K562 (cell line): ENCODE measurements around the gene MTO1. TPM values are rescaled to one million over a fixed set of nuclear protein-coding genes. Genes with fewer than 3 reads are reported as not detected.

Source experiments
- ATAC-seq: fragments of 200-7000 bp; cut with Tn5 transposase; 3 replicates; pipeline ENCODE4 v1.9.1; 2020; ENCODE audit warnings: moderate library complexity
- BruUV-seq: library from RNA; stranded (reverse); fragments of 400-500 nt; replicated peaks from 2 replicates; lab custom pipeline; 2021; lab: Mats Ljungman, UMichigan
- CTCF ChIA-PET: fragments of 300-600 bp; formaldehyde crosslinking; extraction: SDS; loops from one replicate; lab custom pipeline; 2021; ENCODE audit warnings: low intra/inter-chr PET ratio; lab: Yijun Ruan, JAX
- POLR2A ChIA-PET: fragments of 300-600, 350-650 bp; sonication (Branson Sonifier 250); formaldehyde crosslinking; extraction: SDS; loops from one replicate; lab custom pipeline; 2021; ENCODE audit warnings: antibody characterized with exemption, inconsistent platforms; lab: Yijun Ruan, JAX
- DNase-seq, 4 experiments: peaks; one replicate each; pipeline versions ENCODE4 v3.0.0 to v3.0.0-alpha.2; 2011 to 2018; ENCODE audit warnings: low spot score in 3 of 4, mixed read lengths in 3 of 4; ENCODE audit errors: extremely low read depth in 1 of 4
- FAIRE-seq: peaks from 2 replicates; lab custom pipeline; 2011; peaks lifted over from hg19 to GRCh38; lab: Jason Lieb, UNC
- H2AFZ ChIP-seq: 2 replicates; pipeline ENCODE4 v1.6.0; 2011; ENCODE audit warnings: low read depth, low read length, control low read depth, inconsistent platforms
- H3K27ac ChIP-seq: fragments of 200-600 bp; 3 replicates; pipeline ENCODE4 v1.8.0; 2011; ENCODE audit warnings: low read depth, mild to moderate bottlenecking, control low read depth, inconsistent platforms, low read length, moderate library complexity, mixed read lengths; ENCODE audit errors: extremely low read depth
- H3K27me3 ChIP-seq, 2 experiments: fragments of 300-600 bp in 1 of 2; 2 replicates in 1 of 2; 3 replicates in 1 of 2; pipeline versions ENCODE4 v1.6.0 to v1.8.0; 2011; ENCODE audit warnings: inconsistent platforms in 2 of 2, low read length in 2 of 2, mild to moderate bottlenecking in 1 of 2, mixed read lengths in 1 of 2, moderate library complexity in 1 of 2; ENCODE audit not compliant: control insufficient read depth in 2 of 2, insufficient read depth in 2 of 2
- H3K36me3 ChIP-seq: fragments of 300-600 bp; 3 replicates; pipeline ENCODE4 v1.8.0; 2011; ENCODE audit warnings: mild to moderate bottlenecking, low read length, inconsistent platforms; ENCODE audit not compliant: control insufficient read depth, insufficient read depth
- H3K4me1 ChIP-seq, 2 experiments: fragments of 200-600 bp in 1 of 2; replicated peaks in 1 of 2; 2 replicates in 1 of 2; 3 replicates in 1 of 2; pipeline versions ENCODE4 v1.5.1 to v1.8.0; 2011; ENCODE audit warnings: inconsistent platforms in 2 of 2, low read length in 2 of 2, mild to moderate bottlenecking in 1 of 2, mixed read lengths in 1 of 2, moderate library complexity in 1 of 2; ENCODE audit not compliant: control insufficient read depth in 2 of 2, insufficient read depth in 2 of 2
- H3K4me2 ChIP-seq: 2 replicates; pipeline ENCODE4 v1.6.1; 2011; ENCODE audit warnings: low read length, control low read depth, inconsistent platforms, mixed read lengths; ENCODE audit not compliant: insufficient read depth
- H3K4me3 ChIP-seq: fragments of 200-600 bp; sonication (generic), shearing (Covaris generic); 2 replicates; pipeline ENCODE4 v1.5.1; 2016; ENCODE audit warnings: control low read depth, inconsistent platforms
- H3K79me2 ChIP-seq: fragments of 200-600 bp; 3 replicates; pipeline ENCODE4 v1.8.0; 2011; ENCODE audit warnings: low read length, inconsistent platforms; ENCODE audit not compliant: control insufficient read depth, insufficient read depth
- H3K9ac ChIP-seq, 2 experiments: 2 replicates each; pipeline versions ENCODE4 v1.6.0 to v1.6.1; 2011; ENCODE audit warnings: low read depth in 2 of 2, low read length in 2 of 2, control low read depth in 1 of 2, inconsistent platforms in 1 of 2, mild to moderate bottlenecking in 1 of 2, mixed read lengths in 1 of 2; ENCODE audit not compliant: insufficient read depth in 1 of 2
- H3K9me1 ChIP-seq: one replicate; pipeline ENCODE4 v1.6.0; 2011; ENCODE audit warnings: inconsistent platforms, mild to moderate bottlenecking, low read length, moderate library complexity; ENCODE audit not compliant: control insufficient read depth, insufficient read depth
- H3K9me3 ChIP-seq: replicated peaks from 2 replicates; pipeline ENCODE4 v1.5.1; 2011; ENCODE audit warnings: low read depth, low read length, inconsistent platforms; ENCODE audit not compliant: control insufficient read depth, insufficient read depth
- H4K20me1 ChIP-seq: replicated peaks from 2 replicates; pipeline ENCODE4 v1.6.1; 2011; ENCODE audit warnings: low read length, inconsistent platforms, mixed read lengths; ENCODE audit not compliant: control insufficient read depth, insufficient read depth
- ARID1B ChIP-seq: fragments of 450-650 bp; IDR thresholded peaks from 2 replicates; pipeline ENCODE4 v1.6.1; 2016; ENCODE audit warnings: antibody characterized with exemption, mild to moderate bottlenecking, inconsistent platforms
- CCAR2 ChIP-seq: fragments of 200-400 bp; formaldehyde crosslinking; IDR thresholded peaks from 2 replicates; pipeline ENCODE4 v1.6.1; 2017; ENCODE audit warnings: mild to moderate bottlenecking, low read depth, low read length
- DACH1 ChIP-seq: fragments of 450-650 bp; IDR thresholded peaks from 2 replicates; pipeline ENCODE4 v1.6.1; 2018; ENCODE audit not compliant: partially characterized antibody
- ERF ChIP-seq: fragments of 450-650 bp; formaldehyde crosslinking; IDR thresholded peaks from 2 replicates; pipeline ENCODE4 v1.4.0; 2020; ENCODE audit warnings: mild to moderate bottlenecking, mixed read lengths
- HOXB6 ChIP-seq: fragments of 250-450 bp; sonication (Bioruptor Pico); IDR thresholded peaks from 2 replicates; pipeline ENCODE4 v1.5.1; 2022; ENCODE audit warnings: mild to moderate bottlenecking, borderline replicate concordance
- IRF2 ChIP-seq: sonication (generic); formaldehyde crosslinking; IDR thresholded peaks from 2 replicates; pipeline ENCODE4 v1.8.1; 2022; ENCODE audit warnings: mild to moderate bottlenecking, missing genetic modification reagents
- L3MBTL2 ChIP-seq: fragments of 450-650 bp; IDR thresholded peaks from 2 replicates; pipeline ENCODE4 v1.6.1; 2016; ENCODE audit warnings: mild to moderate bottlenecking, moderate library complexity
- MAZ ChIP-seq, 2 experiments: fragments of 450-650 bp in 1 of 2; sonication (generic) in 1 of 2; formaldehyde crosslinking; IDR thresholded peaks in 1 of 2; conservative IDR thresholded peaks in 1 of 2; 2 replicates each; pipeline versions ENCODE4 v1.4.0 to v1.5.0; 2020; ENCODE audit warnings: mild to moderate bottlenecking in 1 of 2, missing genetic modification reagents in 1 of 2
- RUNX1 ChIP-seq: sonication (generic); IDR thresholded peaks from 2 replicates; pipeline ENCODE4 v1.6.1; 2016; ENCODE audit warnings: antibody characterized with exemption, low read depth
- ZBTB49 ChIP-seq: sonication (generic); formaldehyde crosslinking; IDR thresholded peaks from 2 replicates; pipeline ENCODE4 v1.8.0; 2022; ENCODE audit warnings: missing genetic modification reagents, mild to moderate bottlenecking, borderline replicate concordance
- ZNF121 ChIP-seq: sonication (generic); formaldehyde crosslinking; conservative IDR thresholded peaks from 2 replicates; pipeline ENCODE4 v1.8.0; 2022; ENCODE audit warnings: missing genetic modification reagents
- ZNF407 ChIP-seq: fragments of 450-650 bp; IDR thresholded peaks from 2 replicates; pipeline ENCODE4 v1.6.1; 2016; ENCODE audit warnings: low read depth
- WGBS: fragments of 100-300 bp; shearing (Covaris generic); methylation state at CpG from one replicate; pipeline ENCODE4 v1.1.6; 2016; ENCODE audit warnings: low coverage, mixed read lengths; ENCODE audit not compliant: insufficient coverage; ENCODE audit errors: missing lambda C conversion rate; 5-methylcytosine and 5-hydroxymethylcytosine counted together
- in situ Hi-C: fragments of 300-500 bp; cut with MboI; formaldehyde crosslinking; loops from 4 replicates; pipeline ENCODE4 v1.15.0; 2018; ENCODE audit warnings: inconsistent platforms, mixed read lengths
- intact Hi-C: fragments of 100-400 bp; cut with micrococcal nuclease; formaldehyde crosslinking; loops from 2 replicates; pipeline ENCODE4 v1.14.2; 2022
- polyA plus RNA-seq, 8 experiments: library from polyadenylated mRNA; depleted of rRNA in 4 of 8; stranded (reverse) in 5 of 8; unstranded in 3 of 8; fragments of >200 nt; fragmentation: Nextera tagmentation in 2 of 8; fragmentation: Illumina TruSeq in 1 of 8; extraction: Ambion mirVana in 2 of 8; extraction: Trizol in 1 of 8; gene quantifications; 2 replicates each; pipeline versions ENCODE4 v1.2.1 to v1.2.3, GENCODE V29; 2011 to 2014; ENCODE audit warnings: inconsistent platforms in 1 of 8, missing spikeins in 1 of 8
- total RNA-seq, 7 experiments: library from RNA; depleted of rRNA in 6 of 7; stranded (reverse); fragments of >200 nt in 6 of 7; fragmentation: Illumina TruSeq in 2 of 7; extraction: Trizol in 2 of 7; gene quantifications; 2 replicates each; pipeline versions ENCODE4 v1.2.1 to v1.2.3, GENCODE V29; 2011 to 2021; ENCODE audit warnings: low replicate concordance in 1 of 7

Gene MTO1
- total and polyA plus RNA-seq, 9 of the 15 experiments (the other 6 are each of a cell fraction or from before 2014, with no cell fraction given) = 33.4 to 62.3 (median 50.6) TPM

GRCh38 chr6:73542891-73543290, 81.4 kb downstream of the MTO1 start:
- no peak for TF ChIP-seq ZNF407
- TF ChIP-seq ZNF121 = no peak
- no peak for TF ChIP-seq HOXB6 (CRISPR knock-in tag)
- TF ChIP-seq CCAR2 = no peak
- no peak for TF ChIP-seq ARID1B
- TF ChIP-seq L3MBTL2 = no peak
- no peak for TF ChIP-seq MAZ (CRISPR knock-in tag; conservative IDR thresholded peaks at IDR 0.05 in 1 of 2, IDR thresholded peaks at IDR 0.05 in 1 of 2)
- TF ChIP-seq RUNX1 = no peak
- no peak for TF ChIP-seq DACH1
- TF ChIP-seq ERF (CRISPR knock-in tag) = no peak
- no peak for TF ChIP-seq ZBTB49 (CRISPR knock-in tag)
- no peak for TF ChIP-seq IRF2

More at GRCh38 chr6:73542891-73543290, 81.4 kb downstream of the MTO1 start:
- H3K4me2 ChIP-seq = no peak overlapping the region
- H2AFZ ChIP-seq = no peak overlapping the region
- in situ Hi-C loops = no loop called here
- H3K36me3 ChIP-seq = no peaks in the 10 kb centered on the region
- DNase-seq (no peak), FAIRE-seq (no peak), ATAC-seq (no peak)
- H3K27ac ChIP-seq = no peak overlapping the region
- WGBS = 37% methylated on average over 5 of the region's 5 CpGs
- no peaks in the 10 kb centered on the region for H3K27me3 ChIP-seq
- H3K9me1 ChIP-seq = no peaks in the 10 kb centered on the region
- ChIA-PET CTCF (no interaction called here), POLR2A (interaction anchor here (0.6 to 4.3 kb wide), 3 partner anchors 9 to 22 kb away, joined by 3 to 29 read pairs (median 3); partner anchors contain the start of gene EEF1A1)
- intact Hi-C loops = no loop called here
- BruUV-seq = no TSS peak
- H3K79me2 ChIP-seq = no peaks in the 10 kb centered on the region
- H3K9ac ChIP-seq = no peak overlapping the region
- H3K4me1 ChIP-seq = no peaks in the 10 kb centered on the region; a peak in 1 of 5 replicates
- H3K4me3 ChIP-seq = no peak overlapping the region
- H3K9me3 ChIP-seq = no peaks in the 10 kb centered on the region
- no peaks in the 10 kb centered on the region for H4K20me1 ChIP-seq
